ENCODE measurements around the gene SIK3.
"Not testable (repeated sequence)": the region's sequence is repeated elsewhere in the genome, so short reads cannot be mapped to it uniquely, and the experiment has no call there.

Gene SIK3

DNA sequence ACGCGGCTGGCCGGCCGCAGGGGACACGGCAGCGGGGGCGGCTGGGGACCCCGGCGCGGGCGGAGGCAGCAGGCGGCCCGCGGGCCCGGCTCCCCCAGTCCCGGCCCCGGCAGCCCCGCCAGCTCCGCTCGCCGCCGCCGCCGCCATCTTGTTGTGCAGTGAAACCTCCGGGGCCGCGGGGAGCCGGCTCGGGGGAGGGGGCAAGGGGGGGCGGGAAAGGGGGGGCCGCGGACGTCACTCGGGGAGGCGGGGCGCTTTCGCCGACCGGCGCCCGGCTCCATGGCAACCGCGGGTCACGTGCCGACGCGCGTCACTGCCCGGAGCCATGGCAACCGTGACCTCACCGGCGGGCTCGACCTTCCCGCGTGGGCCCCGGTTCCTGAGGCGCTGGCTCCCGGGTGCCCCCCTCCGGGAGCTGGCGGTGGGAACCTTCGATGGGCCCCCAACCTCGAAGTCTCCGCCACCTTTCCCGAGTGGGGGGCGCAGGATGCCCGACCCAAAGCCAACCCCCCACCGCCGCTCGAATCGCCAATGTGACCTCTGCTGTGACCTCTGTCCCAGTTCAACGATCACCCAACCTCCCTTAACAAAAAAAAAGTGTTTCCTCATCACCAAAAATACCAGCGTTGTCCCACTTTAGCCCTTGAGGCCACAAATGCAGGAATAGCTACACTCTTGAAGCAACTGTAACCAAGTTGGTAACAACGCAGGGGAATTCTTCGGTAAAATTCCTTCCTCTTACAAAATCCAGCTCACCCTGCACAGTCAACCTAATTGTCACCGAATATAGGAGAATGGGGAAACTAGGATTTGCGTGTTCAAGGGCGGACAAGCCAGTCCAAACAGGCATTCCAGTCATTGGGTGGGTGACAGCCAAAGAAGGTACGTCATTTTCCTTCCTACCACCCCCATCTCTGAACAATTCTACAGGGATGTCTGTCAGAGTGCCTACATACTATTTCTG is at the start of gene SIK3:
Gene SIK3, minus strand, starts transcription at position 160 of the 964 bp plus-strand sequence. Its CDS starts 13 bp downstream, at position 147.
- Histone ChIP-seq H3K4me3 (ENCODE audit: low read depth, low read length) (peak within 1 kb of the TSS; percentile 83), H3K9me3 (ENCODE audit: control insufficient read depth, insufficient read depth, low read depth, low read length) (no peaks in the 10 kb centered on the region), H3K36me3 (ENCODE audit: control insufficient read depth, insufficient read depth, low read length) (no peaks in the 10 kb centered on the region), H3K9ac (ENCODE audit: low read length) (peak within 1 kb of the TSS; percentile 88), H3K27ac (ENCODE audit: low read depth, low read length) (peak within 1 kb of the TSS; percentile 77), H3K4me1 (ENCODE audit: control insufficient read depth, insufficient read depth, low read length) (peaks cover 40% of the 10 kb centered on the region), H3K27me3 (ENCODE audit: control insufficient read depth, insufficient read depth, low read length) (no peaks in the 10 kb centered on the region)

DNA sequence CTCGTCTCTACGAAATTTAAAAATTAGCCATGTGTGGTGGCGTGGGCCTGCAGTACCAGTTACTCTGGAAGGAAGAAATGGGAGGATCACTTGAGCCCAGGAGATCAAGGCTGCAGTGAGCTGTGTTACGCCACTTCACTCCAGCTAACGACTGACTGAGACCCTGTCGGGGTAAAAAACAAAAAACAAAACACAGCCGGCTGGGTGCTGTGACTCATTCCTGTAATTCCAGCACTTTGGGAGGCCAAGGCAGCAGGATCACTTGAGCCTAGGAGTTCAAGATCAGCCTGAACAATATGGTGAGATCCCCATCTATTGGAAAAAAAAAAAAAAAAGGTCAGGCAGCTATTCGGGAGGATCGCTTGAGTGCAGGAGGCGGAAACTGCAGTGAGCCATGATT is 48.3 kb upstream of the SIK3 start:
- Histone ChIP-seq H3K9ac (ENCODE audit: low read length) (no peak overlapping the region), H3K4me3 (ENCODE audit: low read depth, low read length) (peak overlapping the region; percentile 81), H3K36me3 (ENCODE audit: control insufficient read depth, insufficient read depth, low read length) (peaks cover 38% of the 10 kb centered on the region), H3K27me3 (ENCODE audit: control insufficient read depth, insufficient read depth, low read length) (no peaks in the 10 kb centered on the region), H3K4me1 (ENCODE audit: control insufficient read depth, insufficient read depth, low read length) (peaks cover 10% of the 10 kb centered on the region), H3K27ac (ENCODE audit: low read depth, low read length) (peak overlapping the region; percentile 29; the same call in 1 of the 2 replicates), H3K9me3 (ENCODE audit: control insufficient read depth, insufficient read depth, low read depth, low read length) (no peaks in the 10 kb centered on the region)

DNA sequence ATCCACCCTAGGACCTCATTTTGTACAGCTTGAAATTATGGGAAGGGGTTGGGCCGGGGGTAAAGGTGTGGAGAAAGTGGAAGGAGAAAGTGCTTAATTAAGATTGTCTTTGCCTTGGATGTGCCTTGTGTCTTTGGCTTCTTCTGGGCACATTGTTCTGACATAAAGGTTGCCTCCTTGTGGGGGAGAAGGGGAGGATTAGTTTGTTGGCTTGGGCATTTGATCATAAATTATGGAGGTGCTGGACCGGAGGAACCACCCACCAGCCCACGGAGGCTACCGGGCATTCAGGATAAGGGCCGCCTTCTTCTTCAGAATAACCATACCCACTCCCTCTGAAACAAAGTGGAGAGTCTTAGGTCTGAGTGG is 47.1 kb upstream of the SIK3 start:
- peak overlapping the region; percentile 53; the same call in 1 of the 2 replicates for H3K27ac ChIP-seq (ENCODE audit: low read depth, low read length)
- H3K9ac ChIP-seq (ENCODE audit: low read length), result peak overlapping the region; percentile 93
- H3K27me3 ChIP-seq (ENCODE audit: control insufficient read depth, insufficient read depth, low read length), result no peaks in the 10 kb centered on the region
- no peaks in the 10 kb centered on the region for H3K9me3 ChIP-seq (ENCODE audit: control insufficient read depth, insufficient read depth, low read depth, low read length)
- peak overlapping the region; percentile 81 for H3K4me3 ChIP-seq (ENCODE audit: low read depth, low read length)
- peaks cover 10% of the 10 kb centered on the region for H3K4me1 ChIP-seq (ENCODE audit: control insufficient read depth, insufficient read depth, low read length)
- H3K36me3 ChIP-seq (ENCODE audit: control insufficient read depth, insufficient read depth, low read length), result peaks cover 35% of the 10 kb centered on the region

DNA sequence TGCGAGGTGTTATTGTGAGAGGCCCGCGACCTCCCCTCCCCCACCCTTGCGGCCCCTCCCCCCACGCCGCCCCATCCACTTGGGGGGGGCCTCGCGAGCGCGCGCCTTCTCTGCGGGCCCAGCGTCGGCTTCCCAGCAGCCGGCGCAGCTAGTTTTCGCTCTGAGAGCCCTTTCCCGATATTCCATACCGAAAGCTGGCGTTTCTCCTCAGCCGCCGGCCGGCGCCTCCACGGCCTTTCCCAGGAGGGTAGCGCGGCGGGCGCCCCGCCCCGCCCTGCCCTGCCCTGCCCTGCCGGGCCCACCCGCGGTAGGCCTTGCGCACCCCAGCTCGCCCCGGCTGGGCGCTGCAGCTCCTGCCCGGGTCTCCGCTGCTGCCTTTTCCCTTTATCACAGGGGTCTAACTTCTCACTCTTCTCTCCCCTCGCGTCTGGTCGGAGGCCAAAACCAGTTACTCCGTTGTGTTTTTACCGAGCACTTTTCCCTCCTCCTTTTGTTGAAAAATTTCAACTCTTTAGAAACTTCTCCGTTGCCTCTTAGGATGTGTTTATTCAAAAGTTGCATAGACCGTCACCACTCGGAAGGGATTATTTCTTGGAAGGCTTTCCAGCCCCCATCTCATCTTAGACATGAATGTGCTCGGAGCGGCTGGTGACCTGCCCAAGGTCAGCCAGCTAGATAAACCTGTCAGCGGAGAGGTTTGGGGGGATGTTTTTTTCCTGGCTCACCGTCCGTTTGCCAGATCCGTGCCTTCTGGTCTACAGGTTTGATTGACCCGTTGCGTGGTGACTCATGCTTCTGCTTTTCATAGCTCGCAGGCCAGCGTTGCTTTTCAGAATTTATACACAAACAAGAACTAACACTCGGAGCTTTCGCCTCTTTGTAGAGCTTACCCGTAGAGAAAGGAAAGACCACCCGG is 46.5 kb upstream of the SIK3 start:
- H3K9me3 ChIP-seq (ENCODE audit: control insufficient read depth, insufficient read depth, low read depth, low read length), result no peaks in the 10 kb centered on the region
- peak overlapping the region; percentile 92 for H3K27ac ChIP-seq (ENCODE audit: low read depth, low read length)
- H3K4me3 ChIP-seq (ENCODE audit: low read depth, low read length), result peak overlapping the region; percentile 81
- H3K27me3 ChIP-seq (ENCODE audit: control insufficient read depth, insufficient read depth, low read length), result no peaks in the 10 kb centered on the region
- peaks cover 31% of the 10 kb centered on the region for H3K36me3 ChIP-seq (ENCODE audit: control insufficient read depth, insufficient read depth, low read length)
- H3K4me1 ChIP-seq (ENCODE audit: control insufficient read depth, insufficient read depth, low read length), result peaks cover 10% of the 10 kb centered on the region
- peak overlapping the region; percentile 93 for H3K9ac ChIP-seq (ENCODE audit: low read length)

DNA sequence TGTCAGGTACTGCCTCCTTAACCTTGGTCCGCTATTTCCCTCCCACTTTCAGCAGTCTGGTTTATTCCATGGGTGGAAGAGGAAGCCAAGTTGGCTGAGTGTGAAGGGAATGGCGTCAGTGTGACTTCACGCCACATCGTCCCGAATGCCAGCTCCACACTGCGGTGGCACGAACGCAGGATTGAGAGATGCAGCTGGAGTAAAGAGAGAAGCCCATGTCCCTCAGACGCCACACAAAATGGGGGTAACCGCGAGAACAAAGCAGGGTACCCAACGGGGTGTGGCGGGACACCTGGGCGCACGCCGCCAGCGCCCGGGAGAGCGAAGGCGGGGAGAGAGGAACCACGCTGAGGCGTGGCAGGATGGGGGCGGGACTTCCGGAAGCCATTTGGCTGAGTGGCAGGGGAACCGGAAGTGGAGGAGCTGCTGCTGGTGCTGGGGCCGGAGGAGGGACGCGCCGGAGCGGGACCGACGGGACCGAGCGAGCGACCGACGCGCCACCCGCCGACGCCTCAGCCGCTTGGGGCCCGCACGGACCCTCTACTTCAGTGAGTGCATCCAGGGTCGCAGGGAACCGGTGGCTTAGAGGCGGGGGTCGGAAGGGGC is 45.7 kb upstream of the SIK3 start, which contains the start of gene PAFAH1B2:
Gene PAFAH1B2, plus strand, starts transcription at position 417 of the 606 bp plus-strand sequence. CDS start 8,161 bp downstream, outside the sequence.
- Histone ChIP-seq H3K27ac (ENCODE audit: low read depth, low read length) (peak within 1 kb of the TSS; percentile 92), H3K9ac (ENCODE audit: low read length) (peak within 1 kb of the TSS; percentile 93), H3K4me1 (ENCODE audit: control insufficient read depth, insufficient read depth, low read length) (peaks cover 10% of the 10 kb centered on the region), H3K36me3 (ENCODE audit: control insufficient read depth, insufficient read depth, low read length) (peaks cover 31% of the 10 kb centered on the region), H3K4me3 (ENCODE audit: low read depth, low read length) (peak within 1 kb of the TSS; percentile 81), H3K9me3 (ENCODE audit: control insufficient read depth, insufficient read depth, low read depth, low read length) (no peaks in the 10 kb centered on the region), H3K27me3 (ENCODE audit: control insufficient read depth, insufficient read depth, low read length) (no peaks in the 10 kb centered on the region)

DNA sequence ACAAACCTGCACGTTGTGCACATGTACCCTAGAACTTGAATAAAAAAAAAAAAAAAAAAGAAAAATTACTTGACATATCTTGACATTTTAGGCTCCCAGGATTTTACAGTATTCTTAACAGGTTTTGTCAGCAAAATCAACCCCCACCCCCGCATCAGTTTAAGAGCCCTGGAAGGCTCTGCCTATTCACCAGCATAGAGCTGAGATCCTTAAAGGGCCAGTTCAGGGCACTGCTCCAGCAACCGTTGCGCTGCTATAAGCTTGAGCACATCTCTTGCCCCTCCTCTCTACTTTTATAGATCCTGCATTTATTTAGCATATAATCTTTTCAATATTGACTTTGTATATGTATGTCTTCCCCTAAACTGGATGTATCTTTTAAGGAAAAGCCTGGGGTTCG is 45.2 kb upstream of the SIK3 start:
- peak overlapping the region; percentile 92; the same call in 1 of the 2 replicates for H3K27ac ChIP-seq (ENCODE audit: low read depth, low read length)
- peaks cover 10% of the 10 kb centered on the region for H3K4me1 ChIP-seq (ENCODE audit: control insufficient read depth, insufficient read depth, low read length)
- no peaks in the 10 kb centered on the region for H3K9me3 ChIP-seq (ENCODE audit: control insufficient read depth, insufficient read depth, low read depth, low read length)
- peak overlapping the region; percentile 81 for H3K4me3 ChIP-seq (ENCODE audit: low read depth, low read length)
- peak overlapping the region; percentile 93 for H3K9ac ChIP-seq (ENCODE audit: low read length)
- no peaks in the 10 kb centered on the region for H3K27me3 ChIP-seq (ENCODE audit: control insufficient read depth, insufficient read depth, low read length)
- H3K36me3 ChIP-seq (ENCODE audit: control insufficient read depth, insufficient read depth, low read length), result peaks cover 27% of the 10 kb centered on the region

DNA sequence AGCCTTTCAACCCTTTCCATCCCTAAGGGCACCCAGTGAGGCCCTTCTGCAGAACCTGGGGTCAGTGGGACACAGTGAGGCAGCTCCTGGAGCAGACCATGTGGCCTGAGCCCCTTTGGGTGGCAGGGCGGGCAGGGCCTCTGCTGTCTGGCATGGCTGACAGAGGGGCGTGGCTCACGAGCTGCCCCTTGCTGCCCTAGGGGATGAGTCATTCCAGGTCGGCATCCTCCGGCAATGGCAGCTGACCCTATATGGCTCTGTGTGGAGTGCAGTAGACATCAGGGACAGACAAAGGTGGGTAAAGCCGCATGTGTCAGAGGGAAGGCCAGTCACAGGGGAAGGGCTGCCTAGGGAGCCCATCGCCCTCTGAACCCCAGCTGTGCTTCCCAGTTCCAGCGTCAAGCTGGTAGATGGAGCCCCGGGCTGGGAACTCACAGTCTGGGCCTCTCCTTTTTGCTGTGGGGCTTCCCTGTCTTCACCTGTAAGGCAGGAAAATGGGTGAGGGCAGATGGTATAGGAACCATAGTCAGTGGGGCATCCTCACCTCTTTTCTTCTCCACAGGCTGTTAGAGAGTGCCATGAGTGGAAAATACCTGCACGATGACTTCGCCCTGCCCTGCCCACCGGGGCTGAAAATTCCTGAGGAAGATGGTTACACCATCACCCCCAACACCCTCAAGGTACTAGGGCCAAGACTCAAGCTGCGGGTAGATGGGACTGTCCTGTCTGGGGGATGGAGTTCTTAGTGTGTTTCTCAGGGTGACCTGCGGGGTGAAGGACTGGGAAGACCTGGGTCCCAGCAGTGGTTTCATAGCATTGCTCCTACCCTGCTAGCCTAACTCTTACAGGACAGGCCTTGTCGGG is 39.2 kb upstream of the SIK3 start:
- not testable (repeated sequence) for H3K9me3 ChIP-seq (ENCODE audit: control insufficient read depth, insufficient read depth, low read depth, low read length); H3K4me3 ChIP-seq (ENCODE audit: low read depth, low read length); H3K36me3 ChIP-seq (ENCODE audit: control insufficient read depth, insufficient read depth, low read length); H3K4me1 ChIP-seq (ENCODE audit: control insufficient read depth, insufficient read depth, low read length); H3K27me3 ChIP-seq (ENCODE audit: control insufficient read depth, insufficient read depth, low read length); H3K9ac ChIP-seq (ENCODE audit: low read length); H3K27ac ChIP-seq (ENCODE audit: low read depth, low read length)

DNA sequence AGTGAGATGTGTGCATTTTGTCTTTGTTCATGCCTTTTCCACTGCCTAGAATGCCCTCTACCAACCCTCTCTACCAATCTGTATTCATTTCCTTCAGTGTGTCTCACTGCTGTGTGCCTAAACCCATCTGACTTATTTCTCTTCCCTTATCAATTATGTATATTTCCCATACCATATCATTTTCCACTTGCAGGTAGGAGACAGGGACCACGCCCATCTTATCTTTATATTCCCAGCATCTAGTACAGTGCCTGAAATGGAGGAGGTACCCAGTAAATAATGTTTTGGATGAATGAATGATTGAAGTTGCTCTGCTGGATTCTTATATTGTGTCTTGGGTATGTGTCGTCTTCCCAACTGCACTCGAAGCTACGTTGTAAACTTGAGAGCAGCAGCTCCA is 36.8 kb upstream of the SIK3 start:
- H3K27ac ChIP-seq (ENCODE audit: low read depth, low read length); H3K36me3 ChIP-seq (ENCODE audit: control insufficient read depth, insufficient read depth, low read length); H3K9ac ChIP-seq (ENCODE audit: low read length); H3K4me1 ChIP-seq (ENCODE audit: control insufficient read depth, insufficient read depth, low read length); H3K4me3 ChIP-seq (ENCODE audit: low read depth, low read length); H3K9me3 ChIP-seq (ENCODE audit: control insufficient read depth, insufficient read depth, low read depth, low read length); H3K27me3 ChIP-seq (ENCODE audit: control insufficient read depth, insufficient read depth, low read length): not testable (repeated sequence)

DNA sequence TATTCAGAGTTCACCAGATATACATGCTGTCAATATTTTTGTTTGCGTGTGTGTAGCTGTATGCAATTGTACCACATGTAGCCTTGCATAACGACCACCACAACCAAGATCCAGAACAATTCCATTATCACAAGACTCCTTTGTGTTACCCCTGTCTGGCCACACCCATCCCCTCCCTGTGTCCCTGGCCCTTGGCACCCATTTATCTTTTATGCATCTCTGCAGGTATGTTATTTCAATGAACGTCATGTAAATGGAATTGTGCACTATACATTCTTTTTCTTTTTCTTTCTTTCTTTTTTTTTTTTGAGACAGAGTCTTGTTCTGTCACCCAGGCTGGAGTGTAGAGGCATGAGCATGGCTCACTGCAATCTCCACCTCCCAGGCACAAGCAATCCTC is 36.2 kb upstream of the SIK3 start:
- Histone ChIP-seq H3K4me3 (ENCODE audit: low read depth, low read length) (no peak overlapping the region), H3K27me3 (ENCODE audit: control insufficient read depth, insufficient read depth, low read length) (no peaks in the 10 kb centered on the region), H3K9me3 (ENCODE audit: control insufficient read depth, insufficient read depth, low read depth, low read length) (no peaks in the 10 kb centered on the region), H3K9ac (ENCODE audit: low read length) (no peak overlapping the region), H3K27ac (ENCODE audit: low read depth, low read length) (no peak overlapping the region), H3K36me3 (ENCODE audit: control insufficient read depth, insufficient read depth, low read length) (no peaks in the 10 kb centered on the region), H3K4me1 (ENCODE audit: control insufficient read depth, insufficient read depth, low read length) (peaks cover 3% of the 10 kb centered on the region; the same call in 1 of the 2 replicates)

DNA sequence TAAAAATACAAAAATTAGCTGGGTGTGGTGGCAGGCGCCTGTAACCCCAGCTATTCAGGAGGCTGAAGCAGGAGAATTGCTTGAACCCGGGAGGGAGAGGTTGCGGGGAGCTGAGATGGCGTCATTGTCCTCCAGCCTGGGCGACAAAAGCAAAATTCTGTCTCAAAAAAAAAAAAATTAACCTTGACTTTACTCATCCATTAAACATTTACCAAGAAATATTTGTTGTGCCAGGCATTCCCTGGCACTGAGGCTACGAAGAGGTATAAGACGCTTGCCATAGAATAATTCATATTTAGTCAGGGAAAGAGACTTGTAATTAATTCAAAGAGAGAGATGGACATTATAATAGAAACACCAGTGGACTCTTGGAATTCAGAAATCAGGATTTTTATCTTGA is 32.7 kb upstream of the SIK3 start:
- no peak overlapping the region for H3K9ac ChIP-seq (ENCODE audit: low read length)
- no peaks in the 10 kb centered on the region for H3K9me3 ChIP-seq (ENCODE audit: control insufficient read depth, insufficient read depth, low read depth, low read length)
- H3K36me3 ChIP-seq (ENCODE audit: control insufficient read depth, insufficient read depth, low read length), result no peaks in the 10 kb centered on the region
- no peak overlapping the region for H3K27ac ChIP-seq (ENCODE audit: low read depth, low read length)
- peaks cover 3% of the 10 kb centered on the region; the same call in 1 of the 2 replicates for H3K27me3 ChIP-seq (ENCODE audit: control insufficient read depth, insufficient read depth, low read length)
- no peak overlapping the region for H3K4me3 ChIP-seq (ENCODE audit: low read depth, low read length)
- H3K4me1 ChIP-seq (ENCODE audit: control insufficient read depth, insufficient read depth, low read length), result no peaks in the 10 kb centered on the region
